Upper lobe of left lung (tissue), 6 donors: ENCODE results near the gene PMM1. TPM values are rescaled to one million over a fixed set of nuclear protein-coding genes. Genes with fewer than 3 reads are reported as not detected.

ENCODE experiments used
- ATAC-seq, 2 donors: fragments of 200-7000 bp; cut with Tn5 transposase; one replicate each; pipeline ENCODE4 v1.9.1; 2022; ENCODE audit warnings: mild to moderate bottlenecking in 2 of 2, moderate library complexity in 2 of 2; ENCODE audit not compliant: low FRiP score in 2 of 2
- DNase-seq, 2 donors: peaks; one replicate each; pipeline ENCODE4 v3.0.0-alpha.2; 2019 to 2020
- H3K27ac ChIP-seq, 4 donors: fragments of 200-600 bp; sonication (generic); one replicate each; pipeline ENCODE4 v1.5.1; 2016 to 2019
- H3K27me3 ChIP-seq, 4 donors: fragments of 200-600 bp; sonication (generic); one replicate each; pipeline ENCODE4 v1.5.1; 2017 to 2019
- H3K36me3 ChIP-seq, 4 donors: fragments of 200-600 bp; sonication (generic); one replicate each; pipeline ENCODE4 v1.5.1; 2016 to 2019
- H3K4me1 ChIP-seq, 4 donors: fragments of 200-600 bp; sonication (generic); one replicate each; pipeline ENCODE4 v1.5.1; 2018 to 2019
- H3K4me3 ChIP-seq, 4 donors: fragments of 200-600 bp; sonication (generic); one replicate each; pipeline ENCODE4 v1.5.1; 2017 to 2019; ENCODE audit warnings: mild to moderate bottlenecking in 2 of 4, moderate library complexity in 1 of 4
- H3K9me3 ChIP-seq, 4 donors: fragments of 200-600 bp; sonication (generic); one replicate each; pipeline ENCODE4 v1.5.1; 2018 to 2019
- CTCF ChIP-seq, 6 experiments: fragments of 450-650 bp in 4 of 6; fragments of 200-600 bp in 2 of 6; sonication (generic) in 2 of 6; IDR thresholded peaks; one replicate each; pipeline ENCODE4 v1.5.1; 2016 to 2019; ENCODE audit warnings: antibody characterized with exemption in 6 of 6
- EP300 ChIP-seq, 4 donors: sonication (generic); formaldehyde crosslinking; IDR thresholded peaks; one replicate each; pipeline ENCODE4 v1.5.1; 2017; ENCODE audit warnings: antibody characterized with exemption in 4 of 4, control low read depth in 2 of 4
- POLR2A ChIP-seq, 4 donors: fragments of 450-650 bp; IDR thresholded peaks; one replicate each; pipeline ENCODE4 v1.5.1; 2016 to 2017; ENCODE audit warnings: antibody characterized with exemption in 4 of 4, mild to moderate bottlenecking in 2 of 4
- POLR2AphosphoS5 ChIP-seq, 2 donors: sonication (generic); formaldehyde crosslinking; IDR thresholded peaks; one replicate each; pipeline ENCODE4 v1.5.1; 2017; ENCODE audit warnings: antibody characterized with exemption in 2 of 2
- WGBS, 2 donors: methylation state at CpG; one replicate each; pipeline ENCODE4 v1.1.5; 2017 to 2018; 5-methylcytosine and 5-hydroxymethylcytosine counted together
- total RNA-seq, 6 donors: library from RNA; depleted of rRNA in 4 of 6; stranded (reverse); fragments of >200 nt in 4 of 6; gene quantifications; one replicate each; pipeline versions ENCODE4 v1.1.0 to v1.2.1, GENCODE V29; 2016 to 2021
- donor health status: DM: no; HTN: no; CAD: no; lungs with moderate emphysema.
- donor health status: DM: no; HTN: yes; CAD: no; lungs with severe emphysema.

PMM1 gene
- total RNA-seq, 6 donors from 2014 or later, result 42.1 to 226 (median 105) TPM

- ATAC-seq, result no peak
- Histone ChIP-seq H3K9me3 (no peaks in the 10 kb centered on the region), H3K4me1 (peaks cover 0 to 10% (median 3%) of the 10 kb centered on the region in 4 donors), H3K27me3 (no peaks in the 10 kb centered on the region), H3K27ac (no peak overlapping the region), H3K36me3 (no peaks in the 10 kb centered on the region), H3K4me3 (no peak overlapping the region)
- TF ChIP-seq CTCF (IDR thresholded peaks at IDR 0.05) (no peak), POLR2A (IDR thresholded peaks at IDR 0.05) (no peak), POLR2AphosphoS5 (IDR thresholded peaks at IDR 0.05) (no peak), EP300 (IDR thresholded peaks at IDR 0.05) (no peak)
- 79 to 89% methylated on average over 12 of the region's 12 CpGs for WGBS, 2 donors
- no peak for DNase-seq
Measured at GRCh38 chr22:41550952-41551491, 38.6 kb downstream of the PMM1 start.

- TF ChIP-seq EP300 (IDR thresholded peaks at IDR 0.05) (no peak), POLR2A (IDR thresholded peaks at IDR 0.05) (no peak)
- DNase-seq, result no peak
- Histone ChIP-seq H3K36me3 (no peaks in the 10 kb centered on the region), H3K9me3 (no peaks in the 10 kb centered on the region), H3K27ac (no peak overlapping the region), H3K4me1 (peaks cover 7 to 26% (median 13%) of the 10 kb centered on the region in 4 donors), H3K4me3 (no peak overlapping the region), H3K27me3 (no peaks in the 10 kb centered on the region)
- no peak for ATAC-seq
- WGBS, 2 donors, result 79 to 83% methylated on average over 2 to 5 of the region's 5 CpGs
Measured at GRCh38 chr22:41548830-41549211, 40.8 kb downstream of the PMM1 start.

GRCh38 chr22:41544671-41545476, 44.8 kb downstream of the PMM1 start:
- H3K9me3 ChIP-seq, result no peaks in the 10 kb centered on the region
- peak in 1 of 2 donors; percentile 39 for ATAC-seq
- H3K4me3 ChIP-seq, result peak overlapping the region; percentile 13 to 95 (median 86)
- no peak for DNase-seq
- H3K36me3 ChIP-seq, result peaks cover 0 to 7% (median 5%) of the 10 kb centered on the region in 4 donors
- H3K4me1 ChIP-seq, result peaks cover 26 to 55% (median 35%) of the 10 kb centered on the region in 4 donors
- 14 to 16% methylated on average over 21 of the region's 21 CpGs for WGBS, 2 donors
- no peak for TF ChIP-seq POLR2A (IDR thresholded peaks at IDR 0.05)
- TF ChIP-seq POLR2AphosphoS5 (IDR thresholded peaks at IDR 0.05), result peak in 1 of 2 donors; percentile 53
- no peak for TF ChIP-seq CTCF (IDR thresholded peaks at IDR 0.05)
- TF ChIP-seq EP300 (IDR thresholded peaks at IDR 0.05), result peak in 2 of 4 donors; percentile 64 to 83
- peak overlapping the region; percentile 83 to 97 (median 90) for H3K27ac ChIP-seq
- no peaks in the 10 kb centered on the region for H3K27me3 ChIP-seq

GRCh38 chr22:41543854-41544670, 45.6 kb downstream of the PMM1 start, which contains the start of gene POLR3H:
TSS of gene POLR3H (minus strand) at chr22:41544470. CDS start at chr22:41544101, 369 bp downstream.
- peak within 1 kb of the TSS; percentile 70 to 95 (median 86) for H3K4me3 ChIP-seq
- peak; percentile 99 for ATAC-seq
- peak; percentile 99 for DNase-seq
- H3K4me1 ChIP-seq, result peaks cover 26 to 50% (median 32%) of the 10 kb centered on the region in 4 donors
- no peaks in the 10 kb centered on the region for H3K9me3 ChIP-seq
- TF ChIP-seq POLR2AphosphoS5 (IDR thresholded peaks at IDR 0.05) (peak in 1 of 2 donors; percentile 57), CTCF (IDR thresholded peaks at IDR 0.05) (peak; percentile 28 to 74 (median 56)), POLR2A (IDR thresholded peaks at IDR 0.05) (peak in 2 of 4 donors; percentile 35 to 71), EP300 (IDR thresholded peaks at IDR 0.05) (no peak)
- peaks cover 0 to 14% (median 10%) of the 10 kb centered on the region in 4 donors for H3K36me3 ChIP-seq
- 0% methylated on average over 15 to 35 of the region's 80 CpGs for WGBS, 2 donors
- H3K27ac ChIP-seq, result peak within 1 kb of the TSS; percentile 83 to 97 (median 90)
- no peaks in the 10 kb centered on the region for H3K27me3 ChIP-seq
